IPS DF 6.9 (cell line): ENCODE data around the gene TM9SF2.

ENCODE experiments used
- DNase-seq: peaks from one replicate; pipeline ENCODE4 v3.0.0-alpha.2; 2013; ENCODE audit warnings: low read depth, low spot score
- H3K27ac ChIP-seq: one replicate; pipeline ENCODE4 v1.5.1; 2013; ENCODE audit warnings: low read length, control low read depth
- H3K27me3 ChIP-seq: 2 replicates; pipeline ENCODE4 v1.6.1; 2013; ENCODE audit warnings: mild to moderate bottlenecking, low read length; ENCODE audit not compliant: control insufficient read depth, insufficient read depth
- H3K36me3 ChIP-seq: 2 replicates; pipeline ENCODE4 v1.6.1; 2013; ENCODE audit warnings: low read length; ENCODE audit not compliant: control insufficient read depth, insufficient read depth
- H3K4me1 ChIP-seq: 2 replicates; pipeline ENCODE4 v1.6.1; 2013; ENCODE audit warnings: low read length; ENCODE audit not compliant: control insufficient read depth, insufficient read depth
- H3K4me3 ChIP-seq: 2 replicates; pipeline ENCODE4 v1.5.1; 2013; ENCODE audit warnings: mild to moderate bottlenecking, low read length
- H3K9me3 ChIP-seq: 2 replicates; pipeline ENCODE4 v1.6.1; 2013; ENCODE audit warnings: low read length, inconsistent platforms; ENCODE audit not compliant: control insufficient read depth, insufficient read depth
- WGBS: extraction: QIAGEN DNeasy Blood & Tissue Kit; methylation state at CpG from one replicate; pipeline ENCODE4 v1.1.7; 2013; ENCODE audit warnings: mixed read lengths, missing lambda C conversion rate; ENCODE audit not compliant: insufficient read length, insufficient coverage; 5-methylcytosine and 5-hydroxymethylcytosine counted together

TM9SF2 gene

DNA sequence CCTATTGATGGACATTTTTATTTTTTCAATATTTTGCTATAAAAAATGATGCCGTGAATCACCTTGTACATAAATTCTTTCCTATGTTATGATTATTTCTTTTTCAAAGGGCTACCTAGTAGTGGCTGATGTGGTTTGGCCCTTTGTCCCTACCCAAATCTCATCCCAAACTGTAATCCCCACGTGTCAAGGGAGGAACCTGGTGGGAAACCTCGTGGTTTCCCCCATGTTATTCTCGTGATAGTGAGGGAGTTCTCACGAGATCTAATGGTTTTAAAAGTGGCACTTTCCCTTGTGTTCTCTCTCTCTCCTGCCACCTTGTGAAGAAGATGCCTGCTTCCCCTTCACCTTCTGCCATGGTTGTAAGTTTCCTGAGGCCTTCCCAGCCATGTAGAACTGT is 94.9 kb downstream of the TM9SF2 start:
- Histone ChIP-seq H3K4me3 (no peak overlapping the region), H3K36me3 (no peaks in the 10 kb centered on the region), H3K27ac (no peak overlapping the region), H3K27me3 (no peaks in the 10 kb centered on the region), H3K4me1 (0 out of 2 replicates have a peak, but pooled peaks cover under 1% of the 10 kb centered on the region), H3K9me3 (no peaks in the 10 kb centered on the region)
- DNase-seq = no peak
- WGBS = no CpG with 5 or more reads among the region's 5 CpGs

GRCh38 chr13:99600318-99600717 is 99.0 kb downstream of the TM9SF2 start:
- no CpG with 5 or more reads among the region's 7 CpGs for WGBS
- H3K27ac ChIP-seq = no peak overlapping the region
- no peaks in the 10 kb centered on the region for H3K36me3 ChIP-seq
- H3K4me1 ChIP-seq = 0 out of 2 replicates have a peak, but pooled peaks cover 2% of the 10 kb centered on the region
- DNase-seq = no peak
- H3K9me3 ChIP-seq = no peaks in the 10 kb centered on the region
- H3K27me3 ChIP-seq = no peaks in the 10 kb centered on the region
- no peak overlapping the region for H3K4me3 ChIP-seq

DNA sequence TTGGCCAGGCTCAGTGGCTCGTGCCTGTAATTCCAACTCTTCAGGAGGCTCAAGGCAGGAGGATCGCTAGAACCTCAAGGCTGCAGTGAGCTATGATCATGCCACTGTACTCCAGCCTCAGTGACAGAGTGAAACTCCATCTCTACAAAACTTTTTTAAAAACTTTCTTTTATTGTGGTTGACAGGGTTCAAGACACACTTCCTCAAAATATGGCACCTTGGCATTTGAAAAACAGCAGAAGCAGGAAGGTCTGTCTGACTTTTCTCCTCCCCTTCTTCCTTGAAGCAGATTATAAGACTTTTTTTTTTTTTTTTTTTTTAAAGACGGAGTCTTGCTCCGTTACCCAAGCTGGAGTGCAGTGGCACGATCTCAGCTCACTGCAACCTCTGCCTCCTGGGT is 100.3 kb downstream of the TM9SF2 start:
- H3K4me3 ChIP-seq = no peak overlapping the region
- H3K9me3 ChIP-seq = no peaks in the 10 kb centered on the region
- peaks cover 3% of the 10 kb centered on the region; the same call in 1 of the 2 replicates for H3K4me1 ChIP-seq
- H3K27me3 ChIP-seq = no peaks in the 10 kb centered on the region
- no peak overlapping the region for H3K27ac ChIP-seq
- H3K36me3 ChIP-seq = no peaks in the 10 kb centered on the region
- WGBS = no CpG with 5 or more reads among the region's 5 CpGs
- DNase-seq = no peak

- Histone ChIP-seq H3K27ac (no peak overlapping the region), H3K36me3 (no peaks in the 10 kb centered on the region), H3K9me3 (no peaks in the 10 kb centered on the region), H3K4me3 (no peak overlapping the region), H3K27me3 (no peaks in the 10 kb centered on the region), H3K4me1 (peaks cover 3% of the 10 kb centered on the region; the same call in 1 of the 2 replicates)
- DNase-seq = no peak
- no CpG with 5 or more reads among the region's 3 CpGs for WGBS
These were observed 103.4 kb downstream of the TM9SF2 start for GRCh38 chr13:99604636-99605035.

- DNase-seq = no peak
- no CpG with 5 or more reads among the region's 18 CpGs for WGBS
- Histone ChIP-seq H3K27me3 (peaks cover 1% of the 10 kb centered on the region; the same call in 1 of the 2 replicates), H3K27ac (no peak overlapping the region), H3K4me3 (peak overlapping the region; percentile 29; the same call in 1 of the 2 replicates), H3K36me3 (no peaks in the 10 kb centered on the region), H3K9me3 (no peaks in the 10 kb centered on the region), H3K4me1 (peaks cover 3% of the 10 kb centered on the region; the same call in 1 of the 2 replicates)
These were observed 104.4 kb downstream of the TM9SF2 start for GRCh38 chr13:99605420-99606323.

GRCh38 chr13:99606324-99607066 is 105.2 kb downstream of the TM9SF2 start, which contains the start of gene CLYBL:
CLYBL (plus strand) TSS chr13:99606690.
- peak; percentile 35 for DNase-seq
- no peaks in the 10 kb centered on the region for H3K36me3 ChIP-seq
- peaks cover 1% of the 10 kb centered on the region; the same call in 1 of the 2 replicates for H3K27me3 ChIP-seq
- H3K4me3 ChIP-seq = peak within 1 kb of the TSS; percentile 69; the same call in 1 of the 2 replicates
- no peak within 1 kb of the TSS for H3K27ac ChIP-seq
- no CpG with 5 or more reads among the region's 73 CpGs for WGBS
- no peaks in the 10 kb centered on the region for H3K9me3 ChIP-seq
- H3K4me1 ChIP-seq = peaks cover 1% of the 10 kb centered on the region; the same call in 1 of the 2 replicates

GRCh38 chr13:99608345-99608744 is 107.1 kb downstream of the TM9SF2 start:
- no CpG with 5 or more reads among the region's 15 CpGs for WGBS
- Histone ChIP-seq H3K9me3 (no peaks in the 10 kb centered on the region), H3K4me3 (no peak overlapping the region), H3K27me3 (peaks cover 1% of the 10 kb centered on the region; the same call in 1 of the 2 replicates), H3K27ac (no peak overlapping the region), H3K36me3 (no peaks in the 10 kb centered on the region), H3K4me1 (peaks cover 1% of the 10 kb centered on the region; the same call in 1 of the 2 replicates)
- no peak for DNase-seq

DNA sequence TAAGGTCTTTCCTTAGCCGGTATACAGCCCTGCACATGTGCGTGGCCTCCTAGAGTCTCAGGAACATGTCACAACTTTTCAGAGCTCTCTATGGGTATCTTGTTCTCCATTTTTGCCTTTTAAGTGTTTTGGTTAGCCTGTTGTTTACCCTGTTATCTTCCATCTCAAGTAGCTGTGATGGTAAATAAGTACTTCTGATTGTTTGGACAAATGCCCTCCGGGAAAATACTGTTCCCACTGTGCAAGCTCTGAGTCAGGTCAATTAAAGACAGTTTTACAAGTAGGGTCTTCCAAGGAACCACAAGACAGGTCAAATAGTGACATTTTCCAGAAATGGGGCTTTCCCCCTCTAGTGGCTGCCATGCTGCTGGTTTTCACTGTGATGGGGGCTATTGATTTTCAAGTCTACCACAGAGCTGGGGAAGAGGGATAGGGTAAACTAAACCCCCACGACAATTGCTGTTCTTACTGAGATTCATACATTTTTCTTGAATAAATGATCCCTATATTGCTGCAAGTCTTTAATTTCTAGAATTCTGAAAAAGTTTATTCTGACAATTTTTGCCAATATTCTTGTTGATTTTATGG is 109.5 kb downstream of the TM9SF2 start:
- Histone ChIP-seq H3K36me3 (no peaks in the 10 kb centered on the region), H3K27ac (no peak overlapping the region), H3K4me3 (no peak overlapping the region), H3K4me1 (peaks cover 4% of the 10 kb centered on the region), H3K27me3 (peaks cover 1% of the 10 kb centered on the region; the same call in 1 of the 2 replicates), H3K9me3 (no peaks in the 10 kb centered on the region)
- no CpG with 5 or more reads among the region's 4 CpGs for WGBS
- no peak for DNase-seq
